Measurements from ENCODE around the gene RAB11B. TPM values are rescaled to one million over a fixed set of nuclear protein-coding genes. Genes with fewer than 3 reads are reported as not detected.

RAB11B gene
- total RNA-seq, 1 donor from 2014 or later, result 57.5 TPM

Other genes with a start within 250 kb of the RAB11B start
- 0.63 TPM for gene FBN3, start 240.8 kb upstream of the RAB11B start, total RNA-seq
- 67.3 TPM for gene CERS4, start 181.0 kb upstream of the RAB11B start, total RNA-seq
- 16.3 TPM for gene CD320, start 82.0 kb upstream of the RAB11B start, total RNA-seq
- gene NDUFA7, start 69.0 kb upstream of the RAB11B start, total RNA-seq, result 28.5 TPM
- gene RPS28, start 68.9 kb upstream of the RAB11B start, total RNA-seq, result 653 TPM
- 7.2 TPM for gene KANK3, start 47.1 kb upstream of the RAB11B start, total RNA-seq
- gene ANGPTL4, start 26.2 kb upstream of the RAB11B start, total RNA-seq, result 64.2 TPM
- gene MARCHF2, start 22.9 kb downstream of the RAB11B start, total RNA-seq, result 44.6 TPM
- gene HNRNPM, start 54.6 kb downstream of the RAB11B start, total RNA-seq, result 66.9 TPM
- gene PRAM1, start 112.3 kb downstream of the RAB11B start, total RNA-seq, result 1.7 TPM
- gene ZNF414, start 123.8 kb downstream of the RAB11B start, total RNA-seq, result 12.0 TPM
- gene MYO1F, start 187.1 kb downstream of the RAB11B start, total RNA-seq, result 9.5 TPM
- gene ADAMTS10, start 220.4 kb downstream of the RAB11B start, total RNA-seq, result 12.0 TPM
- not detected for gene NFILZ, start 240.3 kb downstream of the RAB11B start, total RNA-seq

Data from left lobe of liver (tissue), 1 donor.